KMS-11 (cell line): ENCODE data around the gene EFCAB6.

Source experiments
- H2AFZ ChIP-seq: fragments of 200-600 bp; sonication (generic); 2 replicates; pipeline ENCODE4 v1.6.1; 2016; ENCODE audit warnings: antibody characterized with exemption, mixed run types, low read depth
- H3K27ac ChIP-seq: fragments of 200-600 bp; sonication (generic); 2 replicates; pipeline ENCODE4 v1.6.1; 2016; ENCODE audit warnings: mild to moderate bottlenecking, mixed run types
- H3K27me3 ChIP-seq: fragments of 200-600 bp; sonication (generic); 2 replicates; pipeline ENCODE4 v1.6.1; 2017; ENCODE audit warnings: mild to moderate bottlenecking, low read depth, mixed run types, moderate library complexity; ENCODE audit not compliant: insufficient read depth
- H3K36me3 ChIP-seq: fragments of 200-600 bp; sonication (generic); 2 replicates; pipeline ENCODE4 v1.6.1; 2017; ENCODE audit warnings: mild to moderate bottlenecking, mixed run types; ENCODE audit not compliant: insufficient read depth
- H3K4me1 ChIP-seq: fragments of 200-600 bp; sonication (generic); 2 replicates; pipeline ENCODE4 v1.6.1; 2016; ENCODE audit warnings: mild to moderate bottlenecking, low read depth, mixed run types; ENCODE audit not compliant: poor library complexity, severe bottlenecking
- H3K4me2 ChIP-seq: fragments of 200-600 bp; sonication (generic); 2 replicates; pipeline ENCODE4 v1.7.0; 2016; ENCODE audit warnings: mild to moderate bottlenecking, mixed run types
- H3K4me3 ChIP-seq: fragments of 200-600 bp; sonication (generic); IDR thresholded peaks from 2 replicates; pipeline ENCODE4 v1.6.1; 2017; ENCODE audit warnings: low read depth, low read length, mixed read lengths; ENCODE audit not compliant: insufficient read depth
- H3K79me2 ChIP-seq: fragments of 200-600 bp; sonication (generic); 2 replicates; pipeline ENCODE4 v1.6.1; 2016; ENCODE audit warnings: low read depth, mixed run types; ENCODE audit not compliant: insufficient read depth
- H3K9ac ChIP-seq: fragments of 200-600 bp; sonication (generic); 2 replicates; pipeline ENCODE4 v1.6.1; 2016; ENCODE audit warnings: mild to moderate bottlenecking, mixed run types
- H4K20me1 ChIP-seq: fragments of 200-600 bp; sonication (generic); 2 replicates; pipeline ENCODE4 v1.6.1; 2016; ENCODE audit warnings: mild to moderate bottlenecking, mixed run types; ENCODE audit not compliant: insufficient read depth
- CTCF ChIP-seq: fragments of 200-600 bp; sonication (generic); conservative IDR thresholded peaks from 2 replicates; pipeline ENCODE4 v1.6.1; 2017; ENCODE audit warnings: low read depth, mild to moderate bottlenecking, antibody characterized with exemption, low read length, moderate library complexity, mixed read lengths

EFCAB6 gene

GRCh38 chr22:43570531-43571165, 241.5 kb downstream of the EFCAB6 start:
- H3K79me2 ChIP-seq, result no peaks in the 10 kb centered on the region
- no peak overlapping the region for H3K4me3 ChIP-seq
- no peak for TF ChIP-seq CTCF
- H2AFZ ChIP-seq, result no peak overlapping the region
- no peak overlapping the region for H3K9ac ChIP-seq
- no peak overlapping the region for H3K27ac ChIP-seq
- H3K4me1 ChIP-seq, result no peaks in the 10 kb centered on the region
- peaks cover 16% of the 10 kb centered on the region; the same call in 1 of the 2 replicates for H3K27me3 ChIP-seq
- H4K20me1 ChIP-seq, result no peaks in the 10 kb centered on the region
- no peak overlapping the region for H3K4me2 ChIP-seq
- H3K36me3 ChIP-seq, result no peaks in the 10 kb centered on the region

GRCh38 chr22:43569111-43569510, 243.0 kb downstream of the EFCAB6 start:
- no peak overlapping the region for H3K4me2 ChIP-seq
- no peak overlapping the region for H3K27ac ChIP-seq
- no peaks in the 10 kb centered on the region for H3K4me1 ChIP-seq
- H3K36me3 ChIP-seq, result no peaks in the 10 kb centered on the region
- no peak overlapping the region for H3K4me3 ChIP-seq
- TF ChIP-seq CTCF, result no peak
- no peaks in the 10 kb centered on the region for H4K20me1 ChIP-seq
- H2AFZ ChIP-seq, result no peak overlapping the region
- no peaks in the 10 kb centered on the region for H3K79me2 ChIP-seq
- peaks cover 7% of the 10 kb centered on the region; the same call in 1 of the 2 replicates for H3K27me3 ChIP-seq
- H3K9ac ChIP-seq, result no peak overlapping the region

- Histone ChIP-seq H2AFZ (no peak overlapping the region), H3K4me1 (no peaks in the 10 kb centered on the region), H3K9ac (no peak overlapping the region), H3K4me3 (no peak overlapping the region), H3K4me2 (no peak overlapping the region), H3K27me3 (peaks cover 7% of the 10 kb centered on the region; the same call in 1 of the 2 replicates), H3K79me2 (no peaks in the 10 kb centered on the region), H4K20me1 (no peaks in the 10 kb centered on the region), H3K36me3 (no peaks in the 10 kb centered on the region), H3K27ac (no peak overlapping the region)
- TF ChIP-seq CTCF, result no peak
These were observed 244.3 kb downstream of the EFCAB6 start for GRCh38 chr22:43567691-43568324.

GRCh38 chr22:43566561-43567332, 245.4 kb downstream of the EFCAB6 start:
- no peak for TF ChIP-seq CTCF
- Histone ChIP-seq H3K4me2 (no peak overlapping the region), H4K20me1 (no peaks in the 10 kb centered on the region), H3K27me3 (peaks cover 7% of the 10 kb centered on the region; the same call in 1 of the 2 replicates), H2AFZ (no peak overlapping the region), H3K36me3 (no peaks in the 10 kb centered on the region), H3K79me2 (no peaks in the 10 kb centered on the region), H3K9ac (no peak overlapping the region), H3K4me1 (no peaks in the 10 kb centered on the region), H3K4me3 (no peak overlapping the region), H3K27ac (no peak overlapping the region)
